ENCODE results near the gene UQCC2.

GRCh38 chr6:33678233-33678931 lies 33.1 kb downstream of the UQCC2 start:
- TF ChIP-seq CTCF (IDR thresholded peaks at IDR 0.05) (no peak), SMC3 (IDR thresholded peaks at IDR 0.05; ENCODE audit: low read depth, low read length) (no peak), USF1 (IDR thresholded peaks at IDR 0.05; ENCODE audit: borderline replicate concordance, low read depth) (no peak), POLR2AphosphoS5 (IDR thresholded peaks at IDR 0.05; ENCODE audit: low read depth, low read length) (no peak), TAF1 (IDR thresholded peaks at IDR 0.05; ENCODE audit: borderline replicate concordance, low read depth, low read length) (no peak), TCF12 (IDR thresholded peaks at IDR 0.05) (no peak), TEAD4 (IDR thresholded peaks at IDR 0.05; ENCODE audit: borderline replicate concordance, insufficient read depth) (no peak), EZH2phosphoT487 (IDR thresholded peaks at IDR 0.05; ENCODE audit: borderline replicate concordance, low read depth) (no peak), FOXJ3 (CRISPR knock-in tag; IDR thresholded peaks at IDR 0.05) (no peak), SIN3A (IDR thresholded peaks at IDR 0.05; ENCODE audit: borderline replicate concordance, low read depth, low read length) (no peak), EP300 (IDR thresholded peaks at IDR 0.05; ENCODE audit: borderline replicate concordance in 1 of 2, low read depth in 1 of 2, low read length in 1 of 2) (no peak)

Data from SK-N-SH (cell line).